ENCODE measurements around the gene TOX3. TPM values are rescaled to one million over a fixed set of nuclear protein-coding genes. Genes with fewer than 3 reads are reported as not detected.

The TOX3 gene
- total and polyA plus RNA-seq, 2 of the 8 experiments (the other 6 are each of a cell fraction or from before 2014, with no cell fraction given), result 16.7 to 31.2 TPM

DNA sequence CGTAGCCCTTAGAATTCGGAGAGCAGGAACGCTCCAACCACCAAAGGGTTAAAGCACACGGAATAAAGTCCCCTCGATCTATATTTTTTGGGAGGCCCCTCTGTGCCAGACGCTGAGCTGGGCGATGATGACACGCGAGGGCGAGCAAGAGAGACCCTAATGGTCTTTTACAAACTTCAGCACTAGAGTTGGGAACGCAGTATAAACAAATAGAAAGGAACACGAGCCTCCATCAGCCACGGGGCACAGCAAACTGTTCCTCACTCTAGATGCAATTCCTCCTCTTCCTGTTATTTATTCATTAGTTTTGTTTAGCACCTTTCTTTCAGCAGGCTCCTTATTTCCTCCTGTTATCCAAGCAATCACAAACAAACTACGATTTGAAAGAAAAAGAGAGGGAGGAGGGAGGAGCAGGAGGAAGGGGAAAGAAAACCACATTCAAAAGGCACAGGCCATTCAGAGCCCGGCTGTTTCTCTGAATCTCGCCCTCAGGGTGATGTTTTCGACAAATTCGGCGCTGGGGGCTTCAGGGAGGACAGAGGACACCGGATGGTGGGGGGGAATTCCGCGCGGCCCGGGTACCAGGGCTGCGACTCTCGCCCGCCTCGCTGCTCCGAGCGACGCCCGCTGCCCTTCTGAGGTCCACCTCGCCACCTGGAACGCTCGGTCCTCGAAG, 1.6 kb downstream of the TOX3 start:
- TF ChIP-seq ASH2L (IDR thresholded peaks at IDR 0.05; ENCODE audit: low read length) (no peak), SP2 (IDR thresholded peaks at IDR 0.05; ENCODE audit: low read length) (no peak), TAF1 (IDR thresholded peaks at IDR 0.05; ENCODE audit: low read depth, low read length) (0 out of 2 replicates have a peak, but pooled peaks have one; percentile 25), KDM4A (IDR thresholded peaks at IDR 0.05; ENCODE audit: low read depth, low read length, severe bottlenecking) (peak; percentile 15), RAD21 (IDR thresholded peaks at IDR 0.05 in 1 of 2, conservative IDR thresholded peaks at IDR 0.05 in 1 of 2; ENCODE audit: low read depth in 2 of 2, low read length in 2 of 2) (peak in 1 of 2 experiments; percentile 1; a peak in 1 of 4 replicates), RBBP5 (IDR thresholded peaks at IDR 0.05; ENCODE audit: borderline replicate concordance, low read depth, low read length) (peak; percentile 59; the same call in 1 of the 2 replicates)
- TF ChIP-seq, protein P1, sequence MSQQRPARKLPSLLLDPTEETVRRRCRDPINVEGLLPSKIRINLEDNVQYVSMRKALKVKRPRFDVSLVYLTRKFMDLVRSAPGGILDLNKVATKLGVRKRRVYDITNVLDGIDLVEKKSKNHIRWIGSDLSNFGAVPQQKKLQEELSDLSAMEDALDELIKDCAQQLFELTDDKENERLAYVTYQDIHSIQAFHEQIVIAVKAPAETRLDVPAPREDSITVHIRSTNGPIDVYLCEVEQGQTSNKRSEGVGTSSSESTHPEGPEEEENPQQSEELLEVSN (IDR thresholded peaks at IDR 0.05), result 0 out of 2 replicates have a peak, but pooled peaks have one; percentile 15
- Histone ChIP-seq H3K4me2 (ENCODE audit: insufficient read depth in 1 of 2, low read depth in 2 of 2, low read length in 2 of 2) (peak overlapping the region; percentile 84 to 93), H2BK120ac (replicated peaks; ENCODE audit: low read depth, low read length) (no peak overlapping the region), H3K27ac (ENCODE audit: low read depth, low read length) (no peak overlapping the region), H3K14ac (ENCODE audit: insufficient read length) (no peak overlapping the region), H3K23ac (ENCODE audit: insufficient read length) (no peak overlapping the region), H2AK5ac (ENCODE audit: low read depth, low read length) (no peak overlapping the region), H3K79me2 (ENCODE audit: control insufficient read depth in 1 of 2, insufficient read depth in 2 of 2, low read length in 2 of 2) (peaks cover 15 to 56% of the 10 kb centered on the region in 2 experiments; a peak in 3 of 4 replicates), H3K79me1 (ENCODE audit: low read depth, low read length) (peaks cover 3% of the 10 kb centered on the region; the same call in 1 of the 2 replicates), H4K20me1 (replicated peaks in 1 of 2; ENCODE audit: control insufficient read depth in 1 of 2, insufficient read depth in 2 of 2, low read length in 2 of 2) (peaks cover 3 to 8% of the 10 kb centered on the region in 2 experiments), H2BK12ac (ENCODE audit: low read depth, low read length) (no peak overlapping the region), H3K18ac (ENCODE audit: extremely low read depth, low read length) (peak overlapping the region; percentile 75; the same call in 1 of the 2 replicates), H2AFZ (ENCODE audit: low read length) (no peak overlapping the region), H3K23me2 (ENCODE audit: low read depth, low read length) (peaks cover 16% of the 10 kb centered on the region; the same call in 1 of the 2 replicates), H3K9me3 (ENCODE audit: insufficient read depth in 2 of 2, low read depth in 1 of 2, low read length in 1 of 2) (no peaks in the 10 kb centered on the region), H3K56ac (replicated peaks; ENCODE audit: insufficient read length, low read depth, low read length) (no peak overlapping the region), H4K5ac (ENCODE audit: insufficient read length, low read depth, low read length) (no peak overlapping the region), H2BK15ac (ENCODE audit: low read length) (no peak overlapping the region), H3K4me1 (replicated peaks in 1 of 4; ENCODE audit: control insufficient read depth in 3 of 4, insufficient read depth in 4 of 4, low read length in 3 of 4) (peaks cover 0 to 14% (median 7%) of the 10 kb centered on the region in 4 experiments; a peak in 5 of 7 replicates), H3K27me3 (replicated peaks in 1 of 4; ENCODE audit: control insufficient read depth in 3 of 4, extremely low read depth in 1 of 4, insufficient read depth in 3 of 4, low read length in 3 of 4) (peaks cover 0 to 14% (median 12%) of the 10 kb centered on the region in 4 experiments; a peak in 5 of 7 replicates), H3K4me3 (ENCODE audit: extremely low read depth in 1 of 4, insufficient read depth in 2 of 4, low read depth in 3 of 4, low read length in 4 of 4) (peak overlapping the region; percentile 80 to 97 (median 82)), H2BK20ac (ENCODE audit: low read length) (no peak overlapping the region), H2BK5ac (ENCODE audit: low read depth, low read length) (0 out of 2 replicates have a peak overlapping the region, but pooled peaks have one; percentile 47), H3K9ac (replicated peaks in 1 of 4; ENCODE audit: extremely low read depth in 1 of 4, low read depth in 3 of 4, low read length in 3 of 4) (peak overlapping the region in 2 of 4 experiments; percentile 9 to 24; a peak in 3 of 7 replicates), H3K4ac (replicated peaks; ENCODE audit: insufficient read length, low read depth, low read length) (no peak overlapping the region), H4K8ac (ENCODE audit: extremely low read depth, insufficient read depth, low read length) (0 out of 2 replicates have a peak overlapping the region, but pooled peaks have one; percentile 5), H4K91ac (replicated peaks; ENCODE audit: insufficient read length, low read length) (peak overlapping the region; percentile 62), H3K36me3 (ENCODE audit: control insufficient read depth in 2 of 4, insufficient read depth in 4 of 4, low read length in 3 of 4) (peaks cover 0 to 13% (median 2%) of the 10 kb centered on the region in 4 experiments; a peak in 3 of 8 replicates)
- ChIA-PET CTCF (ENCODE audit: partially characterized antibody) (interaction anchor here (1.1 kb wide), 1 partner anchor 11 kb away, joined by 6 read pairs; no protein-coding TSS in a partner anchor), POLR2A (ENCODE audit: partially characterized antibody) (no interaction called here)
- FAIRE-seq, result no peak
- 1% methylated on average over 36 of the region's 36 CpGs; no CpG with 5 or more reads in 1 of the 2 experiments for WGBS, 2 experiments (ENCODE audit: extremely low coverage in 1 of 2, insufficient coverage in 1 of 2, insufficient read length in 1 of 2, insufficient replicate concordance in 2 of 2, low coverage in 1 of 2, low lambda C conversion rate in 2 of 2, missing lambda C conversion rate in 1 of 2)
- DNase-seq (ENCODE audit: low read depth in 1 of 2, low spot score in 2 of 2), result peak in 1 of 2 experiments; percentile 51

Data from H1 (cell line).